Measurements from ENCODE around the gene CHCHD5. TPM values are rescaled to one million over a fixed set of nuclear protein-coding genes. Genes with fewer than 3 reads are reported as not detected.

Gene CHCHD5
- total and polyA plus RNA-seq, 10 of the 15 experiments (the other 5 are each of a cell fraction or from before 2014, with no cell fraction given): 16.4 to 118 (median 45.2) TPM

DNA sequence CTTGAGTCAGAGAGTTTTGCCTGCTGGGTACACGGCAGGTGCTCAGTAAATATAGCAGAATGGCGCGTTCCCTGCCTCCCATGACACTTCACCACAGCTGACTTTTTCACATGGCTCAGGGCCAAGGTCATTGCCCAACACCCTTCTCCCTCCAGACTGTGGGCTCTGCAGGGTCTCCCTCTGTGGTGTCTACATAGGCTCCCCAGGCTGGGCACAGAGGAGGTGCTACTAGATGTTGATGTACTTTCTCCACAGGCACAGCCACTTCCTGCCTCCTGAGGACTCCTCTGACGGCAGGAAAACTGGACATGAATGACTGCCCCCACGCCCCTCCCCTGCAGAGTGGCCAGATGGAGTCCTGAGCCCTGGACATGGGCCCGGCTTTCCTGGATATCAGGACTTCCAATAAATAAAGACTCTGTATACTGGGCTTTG, 4.2 kb downstream of the CHCHD5 start:
- no peaks in the 10 kb centered on the region for H4K20me1 ChIP-seq (ENCODE audit: control insufficient read depth, insufficient read depth)
- ChIA-PET POLR2A (interaction anchor here (0.5 to 0.7 kb wide), 2 partner anchors 68 to 106 kb away, joined by 3 to 5 read pairs; no protein-coding TSS in a partner anchor), RAD21 (ENCODE audit: unreplicated experiment) (no interaction called here), CTCF (no interaction called here), SMC1A (ENCODE audit: uncharacterized antibody, unreplicated experiment) (no interaction called here)
- H3K27me3 ChIP-seq (replicated peaks in 1 of 2; ENCODE audit: control insufficient read depth in 2 of 2, insufficient read depth in 2 of 2, low read length in 1 of 2): no peaks in the 10 kb centered on the region; a peak in 1 of 4 replicates
- WGBS (ENCODE audit: insufficient coverage, insufficient replicate concordance, low lambda C conversion rate, missing lambda C conversion rate): 86% methylated on average over 6 of the region's 6 CpGs
- peaks cover 10% of the 10 kb centered on the region for H3K4me1 ChIP-seq (ENCODE audit: control insufficient read depth, insufficient read depth, low read length)
- no peak overlapping the region for H2AFZ ChIP-seq (ENCODE audit: control insufficient read depth, low read depth, low read length)
- no peak for ATAC-seq
- TF ChIP-seq, protein P1, sequence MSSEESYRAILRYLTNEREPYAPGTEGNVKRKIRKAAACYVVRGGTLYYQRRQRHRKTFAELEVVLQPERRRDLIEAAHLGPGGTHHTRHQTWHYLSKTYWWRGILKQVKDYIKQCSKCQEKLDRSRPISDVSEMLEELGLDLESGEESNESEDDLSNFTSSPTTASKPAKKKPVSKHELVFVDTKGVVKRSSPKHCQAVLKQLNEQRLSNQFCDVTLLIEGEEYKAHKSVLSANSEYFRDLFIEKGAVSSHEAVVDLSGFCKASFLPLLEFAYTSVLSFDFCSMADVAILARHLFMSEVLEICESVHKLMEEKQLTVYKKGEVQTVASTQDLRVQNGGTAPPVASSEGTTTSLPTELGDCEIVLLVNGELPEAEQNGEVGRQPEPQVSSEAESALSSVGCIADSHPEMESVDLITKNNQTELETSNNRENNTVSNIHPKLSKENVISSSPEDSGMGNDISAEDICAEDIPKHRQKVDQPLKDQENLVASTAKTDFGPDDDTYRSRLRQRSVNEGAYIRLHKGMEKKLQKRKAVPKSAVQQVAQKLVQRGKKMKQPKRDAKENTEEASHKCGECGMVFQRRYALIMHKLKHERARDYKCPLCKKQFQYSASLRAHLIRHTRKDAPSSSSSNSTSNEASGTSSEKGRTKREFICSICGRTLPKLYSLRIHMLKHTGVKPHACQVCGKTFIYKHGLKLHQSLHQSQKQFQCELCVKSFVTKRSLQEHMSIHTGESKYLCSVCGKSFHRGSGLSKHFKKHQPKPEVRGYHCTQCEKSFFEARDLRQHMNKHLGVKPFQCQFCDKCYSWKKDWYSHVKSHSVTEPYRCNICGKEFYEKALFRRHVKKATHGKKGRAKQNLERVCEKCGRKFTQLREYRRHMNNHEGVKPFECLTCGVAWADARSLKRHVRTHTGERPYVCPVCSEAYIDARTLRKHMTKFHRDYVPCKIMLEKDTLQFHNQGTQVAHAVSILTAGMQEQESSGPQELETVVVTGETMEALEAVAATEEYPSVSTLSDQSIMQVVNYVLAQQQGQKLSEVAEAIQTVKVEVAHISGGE (CRISPR knock-in tag; IDR thresholded peaks at IDR 0.05): no peak
- TF ChIP-seq ZNF24 (IDR thresholded peaks at IDR 0.05): no peak
- TF ChIP-seq, protein P2, sequence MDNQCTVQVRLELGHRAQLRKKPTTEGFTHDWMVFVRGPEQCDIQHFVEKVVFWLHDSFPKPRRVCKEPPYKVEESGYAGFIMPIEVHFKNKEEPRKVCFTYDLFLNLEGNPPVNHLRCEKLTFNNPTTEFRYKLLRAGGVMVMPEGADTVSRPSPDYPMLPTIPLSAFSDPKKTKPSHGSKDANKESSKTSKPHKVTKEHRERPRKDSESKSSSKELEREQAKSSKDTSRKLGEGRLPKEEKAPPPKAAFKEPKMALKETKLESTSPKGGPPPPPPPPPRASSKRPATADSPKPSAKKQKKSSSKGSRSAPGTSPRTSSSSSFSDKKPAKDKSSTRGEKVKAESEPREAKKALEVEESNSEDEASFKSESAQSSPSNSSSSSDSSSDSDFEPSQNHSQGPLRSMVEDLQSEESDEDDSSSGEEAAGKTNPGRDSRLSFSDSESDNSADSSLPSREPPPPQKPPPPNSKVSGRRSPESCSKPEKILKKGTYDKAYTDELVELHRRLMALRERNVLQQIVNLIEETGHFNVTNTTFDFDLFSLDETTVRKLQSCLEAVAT (IDR thresholded peaks at IDR 0.05): no peak
- no peak for TF ChIP-seq RCOR1 (conservative IDR thresholded peaks at IDR 0.05; ENCODE audit: low read depth, low read length)
- TF ChIP-seq WRNIP1 (IDR thresholded peaks at IDR 0.05; ENCODE audit: borderline replicate concordance, low read depth, low read length): no peak
- TF ChIP-seq, protein P3, sequence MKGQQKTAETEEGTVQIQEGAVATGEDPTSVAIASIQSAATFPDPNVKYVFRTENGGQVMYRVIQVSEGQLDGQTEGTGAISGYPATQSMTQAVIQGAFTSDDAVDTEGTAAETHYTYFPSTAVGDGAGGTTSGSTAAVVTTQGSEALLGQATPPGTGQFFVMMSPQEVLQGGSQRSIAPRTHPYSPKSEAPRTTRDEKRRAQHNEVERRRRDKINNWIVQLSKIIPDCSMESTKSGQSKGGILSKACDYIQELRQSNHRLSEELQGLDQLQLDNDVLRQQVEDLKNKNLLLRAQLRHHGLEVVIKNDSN (IDR thresholded peaks at IDR 0.05; ENCODE audit: borderline replicate concordance, extremely low read length, insufficient read depth, low read depth, low read length): no peak
- no peak for TF ChIP-seq ELK1 (IDR thresholded peaks at IDR 0.05; ENCODE audit: low read depth, low read length)
- TF ChIP-seq TBL1XR1 (IDR thresholded peaks at IDR 0.05; ENCODE audit: low read depth, low read length): no peak
- no peak for TF ChIP-seq MAX (IDR thresholded peaks at IDR 0.05; ENCODE audit: low read depth, low read length)
- peaks cover 11% of the 10 kb centered on the region for H3K79me2 ChIP-seq (ENCODE audit: control insufficient read depth, insufficient read depth, low read length)
- H3K9ac ChIP-seq (ENCODE audit: control insufficient read depth, insufficient read depth, low read length): no peak overlapping the region
- intact Hi-C loops (cut with micrococcal nuclease; ENCODE audit: unreplicated experiment) (no loop called here), in situ Hi-C loops (cut with MboI) (no loop called here)
- FAIRE-seq: no peak
- no peaks in the 10 kb centered on the region for H3K9me3 ChIP-seq (replicated peaks; ENCODE audit: control insufficient read depth, insufficient read depth, low read length)
- DNase-seq (ENCODE audit: low read depth, low spot score): no peak
- no peak overlapping the region for H3K4me3 ChIP-seq
- no TSS peak for BruUV-seq (replicated peaks)
- peaks cover 0 to 9% of the 10 kb centered on the region in 2 experiments; a peak in 1 of 4 replicates for H3K36me3 ChIP-seq (ENCODE audit: control insufficient read depth in 2 of 2, insufficient read depth in 2 of 2, low read length in 1 of 2)
- no peak overlapping the region for H3K4me2 ChIP-seq (ENCODE audit: control insufficient read depth, insufficient read depth)
- H3K27ac ChIP-seq (ENCODE audit: control insufficient read depth, insufficient read depth): no peak overlapping the region
